HepG2 (cell line): ENCODE measurements around the gene SRSF6. TPM values are rescaled to one million over a fixed set of nuclear protein-coding genes. Genes with fewer than 3 reads are reported as not detected.

ENCODE experiments used
- CBX5 ChIP-seq: sonication (generic); formaldehyde crosslinking; IDR thresholded peaks from 2 replicates; pipeline ENCODE4 v1.4.0; 2020; ENCODE audit warnings: missing genetic modification reagents, borderline replicate concordance
- CCAR2 ChIP-seq: fragments of 200-400 bp; formaldehyde crosslinking; optimal IDR thresholded peaks from 2 replicates; pipeline ENCODE3; 2018; ENCODE audit warnings: low read depth, mild to moderate bottlenecking, low read length, moderate library complexity
- FOXK1 ChIP-seq: sonication (generic); formaldehyde crosslinking; IDR thresholded peaks from 2 replicates; pipeline ENCODE4 v1.4.0; 2020; ENCODE audit warnings: low read depth, missing genetic modification reagents, borderline replicate concordance
- NCOA5 ChIP-seq: sonication (generic); formaldehyde crosslinking; IDR thresholded peaks from 2 replicates; pipeline ENCODE4 v1.4.0; 2020; ENCODE audit warnings: missing genetic modification reagents
- RAD21 ChIP-seq: fragments of 450-650 bp; formaldehyde crosslinking; IDR thresholded peaks from 2 replicates; pipeline ENCODE4 v1.5.0; 2020; ENCODE audit warnings: mild to moderate bottlenecking
- SIN3B ChIP-seq: fragments of 150-350 bp; IDR thresholded peaks from 2 replicates; pipeline ENCODE4 v1.6.1; 2014; ENCODE audit warnings: low read length
- SMAD3 ChIP-seq: sonication (generic); formaldehyde crosslinking; IDR thresholded peaks from 2 replicates; pipeline ENCODE4 v1.4.0; 2020; ENCODE audit warnings: missing genetic modification reagents
- SMC3 ChIP-seq: IDR thresholded peaks from 2 replicates; pipeline ENCODE4 v1.6.1; 2011; ENCODE audit warnings: low read length, improper control_type of control experiment
- TARDBP ChIP-seq: sonication (generic); formaldehyde crosslinking; IDR thresholded peaks from 2 replicates; pipeline ENCODE4 v1.8.0; 2022; ENCODE audit warnings: mild to moderate bottlenecking, missing genetic modification reagents
- TGIF2 ChIP-seq: IDR thresholded peaks from 2 replicates; pipeline ENCODE4 v1.6.1; 2016; ENCODE audit warnings: control low read depth, missing compliant biosample characterization
- ZBTB20 ChIP-seq: sonication (generic); formaldehyde crosslinking; IDR thresholded peaks from 2 replicates; pipeline ENCODE4 v1.8.1; 2023; ENCODE audit warnings: missing genetic modification reagents, low read depth, mild to moderate bottlenecking, borderline replicate concordance
- ZNF121 ChIP-seq: sonication (generic); formaldehyde crosslinking; IDR thresholded peaks from 2 replicates; pipeline ENCODE4 v1.5.0; 2020; ENCODE audit warnings: mild to moderate bottlenecking, missing genetic modification reagents
- ZNF225 ChIP-seq: sonication (generic); formaldehyde crosslinking; IDR thresholded peaks from 2 replicates; pipeline ENCODE4 v1.4.0; 2020; ENCODE audit warnings: mild to moderate bottlenecking, missing genetic modification reagents
- ZNF230 ChIP-seq: sonication (generic); formaldehyde crosslinking; IDR thresholded peaks from 2 replicates; pipeline ENCODE4 v1.4.0; 2020; ENCODE audit warnings: mild to moderate bottlenecking, missing genetic modification reagents
- ZNF331 ChIP-seq: sonication (generic); formaldehyde crosslinking; IDR thresholded peaks from 2 replicates; pipeline ENCODE4 v1.4.0; 2020; ENCODE audit warnings: missing genetic modification reagents
- ZNF501 ChIP-seq: sonication (generic); formaldehyde crosslinking; IDR thresholded peaks from 2 replicates; pipeline ENCODE4 v1.5.1; 2020; ENCODE audit warnings: mild to moderate bottlenecking, moderate library complexity, missing genetic modification reagents
- ZNF572 ChIP-seq: sonication (generic); formaldehyde crosslinking; IDR thresholded peaks from 2 replicates; pipeline ENCODE4 v1.5.1; 2020; ENCODE audit warnings: mild to moderate bottlenecking, missing genetic modification reagents
- polyA plus RNA-seq, 8 experiments: library from polyadenylated mRNA; depleted of rRNA in 3 of 8; stranded (reverse) in 7 of 8; unstranded in 1 of 8; fragments of >200 nt; fragmentation: Illumina TruSeq in 4 of 8; extraction: Trizol in 4 of 8; gene quantifications; 2 replicates each; pipeline versions ENCODE4 v1.2.1 to v1.2.3, GENCODE V29; 2011 to 2016; ENCODE audit warnings: low read depth in 4 of 8, missing spikeins in 1 of 8, mixed read lengths in 1 of 8; ENCODE audit not compliant: insufficient read depth in 1 of 8
- total RNA-seq, 5 experiments: library from RNA; depleted of rRNA; stranded (reverse); fragments of >200 nt; fragmentation: Illumina TruSeq; extraction: Trizol; gene quantifications; 2 replicates each; pipeline ENCODE4 v1.2.3, GENCODE V29; 2016; ENCODE audit warnings: low read depth in 1 of 5
- TF ChIP-seq, protein P1 (sequence below): sonication (generic); formaldehyde crosslinking; IDR thresholded peaks from 2 replicates; pipeline ENCODE4 v1.4.0; 2020; ENCODE audit warnings: low read depth, mild to moderate bottlenecking, missing genetic modification reagents
- TF ChIP-seq, protein P2 (sequence below): sonication (generic); formaldehyde crosslinking; IDR thresholded peaks from 2 replicates; pipeline ENCODE4 v1.5.1; 2020; ENCODE audit warnings: missing genetic modification reagents, mild to moderate bottlenecking, borderline replicate concordance
- TF ChIP-seq, protein P3 (sequence below): sonication (generic); formaldehyde crosslinking; IDR thresholded peaks from 2 replicates; pipeline ENCODE4 v1.4.0; 2020; ENCODE audit warnings: missing genetic modification reagents
- TF ChIP-seq, protein P4 (sequence below): sonication (generic); formaldehyde crosslinking; conservative IDR thresholded peaks from 2 replicates; pipeline ENCODE4 v1.8.1; 2023; ENCODE audit warnings: missing genetic modification reagents
- TF ChIP-seq, protein P5 (sequence below): sonication (generic); formaldehyde crosslinking; IDR thresholded peaks from 2 replicates; pipeline ENCODE4 v1.4.0; 2020; ENCODE audit warnings: missing genetic modification reagents, borderline replicate concordance

The SRSF6 gene
- total and polyA plus RNA-seq, 2 of the 13 experiments (the other 11 are each of a cell fraction or from before 2014, with no cell fraction given): 156 to 194 TPM

DNA sequence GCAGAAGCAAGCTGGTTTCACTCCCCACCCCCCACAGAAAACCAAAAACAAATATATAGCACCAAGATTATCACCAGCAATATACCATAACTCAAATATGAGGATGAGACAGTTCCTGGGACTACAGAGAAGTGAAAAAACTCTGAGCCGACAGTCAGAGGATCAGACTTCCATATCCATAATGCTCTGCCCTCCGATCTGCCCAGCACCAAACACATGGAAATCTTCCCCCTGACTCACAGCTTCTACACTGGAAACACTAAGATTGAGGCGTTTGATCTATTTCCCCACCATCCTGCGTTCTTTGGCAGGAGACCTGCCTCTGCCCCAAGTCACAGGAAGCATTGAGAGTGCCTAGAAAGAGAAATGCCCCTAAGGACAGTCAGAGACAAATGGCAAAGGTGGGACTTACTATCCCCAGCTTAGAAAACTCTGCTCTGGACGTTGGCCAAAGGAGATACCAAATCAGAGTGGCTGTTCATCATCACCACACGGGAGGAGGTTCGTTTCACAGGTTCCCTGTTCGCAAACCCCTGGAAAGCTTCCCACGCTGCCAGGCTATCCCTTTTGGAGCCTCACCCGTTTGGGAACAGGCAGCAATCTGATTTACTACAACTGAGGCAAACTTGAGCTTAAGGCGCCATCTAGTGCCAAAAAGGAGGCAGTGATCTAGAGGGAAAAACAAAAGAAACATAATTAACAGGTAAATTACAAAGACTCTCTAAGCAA is 48.7 kb upstream of the SRSF6 start (continued):
- no peak for TF ChIP-seq ZBTB20 (CRISPR knock-in tag)
- 0 out of 2 replicates have a peak, but pooled peaks have one; percentile 45 for TF ChIP-seq SMAD3 (CRISPR knock-in tag)
- TF ChIP-seq, protein P1, sequence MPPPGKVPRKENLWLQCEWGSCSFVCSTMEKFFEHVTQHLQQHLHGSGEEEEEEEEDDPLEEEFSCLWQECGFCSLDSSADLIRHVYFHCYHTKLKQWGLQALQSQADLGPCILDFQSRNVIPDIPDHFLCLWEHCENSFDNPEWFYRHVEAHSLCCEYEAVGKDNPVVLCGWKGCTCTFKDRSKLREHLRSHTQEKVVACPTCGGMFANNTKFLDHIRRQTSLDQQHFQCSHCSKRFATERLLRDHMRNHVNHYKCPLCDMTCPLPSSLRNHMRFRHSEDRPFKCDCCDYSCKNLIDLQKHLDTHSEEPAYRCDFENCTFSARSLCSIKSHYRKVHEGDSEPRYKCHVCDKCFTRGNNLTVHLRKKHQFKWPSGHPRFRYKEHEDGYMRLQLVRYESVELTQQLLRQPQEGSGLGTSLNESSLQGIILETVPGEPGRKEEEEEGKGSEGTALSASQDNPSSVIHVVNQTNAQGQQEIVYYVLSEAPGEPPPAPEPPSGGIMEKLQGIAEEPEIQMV (CRISPR knock-in tag): peak; percentile 40; the same call in 1 of the 2 replicates
- TF ChIP-seq TGIF2: no peak
- TF ChIP-seq ZNF230 (CRISPR knock-in tag): peak; percentile 93; the same call in 1 of the 2 replicates
- no peak for TF ChIP-seq CBX5 (CRISPR knock-in tag)
- no peak for TF ChIP-seq NCOA5 (CRISPR knock-in tag)
- TF ChIP-seq, protein P2, sequence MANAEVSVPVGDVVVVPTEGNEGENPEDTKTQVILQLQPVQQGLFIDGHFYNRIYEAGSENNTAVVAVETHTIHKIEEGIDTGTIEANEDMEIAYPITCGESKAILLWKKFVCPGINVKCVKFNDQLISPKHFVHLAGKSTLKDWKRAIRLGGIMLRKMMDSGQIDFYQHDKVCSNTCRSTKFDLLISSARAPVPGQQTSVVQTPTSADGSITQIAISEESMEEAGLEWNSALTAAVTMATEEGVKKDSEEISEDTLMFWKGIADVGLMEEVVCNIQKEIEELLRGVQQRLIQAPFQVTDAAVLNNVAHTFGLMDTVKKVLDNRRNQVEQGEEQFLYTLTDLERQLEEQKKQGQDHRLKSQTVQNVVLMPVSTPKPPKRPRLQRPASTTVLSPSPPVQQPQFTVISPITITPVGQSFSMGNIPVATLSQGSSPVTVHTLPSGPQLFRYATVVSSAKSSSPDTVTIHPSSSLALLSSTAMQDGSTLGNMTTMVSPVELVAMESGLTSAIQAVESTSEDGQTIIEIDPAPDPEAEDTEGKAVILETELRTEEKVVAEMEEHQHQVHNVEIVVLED (CRISPR knock-in tag): no peak
- TF ChIP-seq ZNF121 (CRISPR knock-in tag): no peak
- 0 out of 2 replicates have a peak, but pooled peaks have one; percentile 14 for TF ChIP-seq FOXK1 (CRISPR knock-in tag)
- TF ChIP-seq ZNF501 (CRISPR knock-in tag): peak; percentile 76
- 0 out of 2 replicates have a peak, but pooled peaks have one; percentile 13 for TF ChIP-seq ZNF331 (CRISPR knock-in tag)
- peak; percentile 100 for TF ChIP-seq ZNF225
- TF ChIP-seq, protein P3, sequence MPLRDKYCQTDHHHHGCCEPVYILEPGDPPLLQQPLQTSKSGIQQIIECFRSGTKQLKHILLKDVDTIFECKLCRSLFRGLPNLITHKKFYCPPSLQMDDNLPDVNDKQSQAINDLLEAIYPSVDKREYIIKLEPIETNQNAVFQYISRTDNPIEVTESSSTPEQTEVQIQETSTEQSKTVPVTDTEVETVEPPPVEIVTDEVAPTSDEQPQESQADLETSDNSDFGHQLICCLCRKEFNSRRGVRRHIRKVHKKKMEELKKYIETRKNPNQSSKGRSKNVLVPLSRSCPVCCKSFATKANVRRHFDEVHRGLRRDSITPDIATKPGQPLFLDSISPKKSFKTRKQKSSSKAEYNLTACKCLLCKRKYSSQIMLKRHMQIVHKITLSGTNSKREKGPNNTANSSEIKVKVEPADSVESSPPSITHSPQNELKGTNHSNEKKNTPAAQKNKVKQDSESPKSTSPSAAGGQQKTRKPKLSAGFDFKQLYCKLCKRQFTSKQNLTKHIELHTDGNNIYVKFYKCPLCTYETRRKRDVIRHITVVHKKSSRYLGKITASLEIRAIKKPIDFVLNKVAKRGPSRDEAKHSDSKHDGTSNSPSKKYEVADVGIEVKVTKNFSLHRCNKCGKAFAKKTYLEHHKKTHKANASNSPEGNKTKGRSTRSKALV (CRISPR knock-in tag): no peak
- TF ChIP-seq ZNF572 (CRISPR knock-in tag): 0 out of 2 replicates have a peak, but pooled peaks have one; percentile 27
- TF ChIP-seq, protein P4, sequence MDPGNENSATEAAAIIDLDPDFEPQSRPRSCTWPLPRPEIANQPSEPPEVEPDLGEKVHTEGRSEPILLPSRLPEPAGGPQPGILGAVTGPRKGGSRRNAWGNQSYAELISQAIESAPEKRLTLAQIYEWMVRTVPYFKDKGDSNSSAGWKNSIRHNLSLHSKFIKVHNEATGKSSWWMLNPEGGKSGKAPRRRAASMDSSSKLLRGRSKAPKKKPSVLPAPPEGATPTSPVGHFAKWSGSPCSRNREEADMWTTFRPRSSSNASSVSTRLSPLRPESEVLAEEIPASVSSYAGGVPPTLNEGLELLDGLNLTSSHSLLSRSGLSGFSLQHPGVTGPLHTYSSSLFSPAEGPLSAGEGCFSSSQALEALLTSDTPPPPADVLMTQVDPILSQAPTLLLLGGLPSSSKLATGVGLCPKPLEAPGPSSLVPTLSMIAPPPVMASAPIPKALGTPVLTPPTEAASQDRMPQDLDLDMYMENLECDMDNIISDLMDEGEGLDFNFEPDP: no peak
- TF ChIP-seq, protein P5, sequence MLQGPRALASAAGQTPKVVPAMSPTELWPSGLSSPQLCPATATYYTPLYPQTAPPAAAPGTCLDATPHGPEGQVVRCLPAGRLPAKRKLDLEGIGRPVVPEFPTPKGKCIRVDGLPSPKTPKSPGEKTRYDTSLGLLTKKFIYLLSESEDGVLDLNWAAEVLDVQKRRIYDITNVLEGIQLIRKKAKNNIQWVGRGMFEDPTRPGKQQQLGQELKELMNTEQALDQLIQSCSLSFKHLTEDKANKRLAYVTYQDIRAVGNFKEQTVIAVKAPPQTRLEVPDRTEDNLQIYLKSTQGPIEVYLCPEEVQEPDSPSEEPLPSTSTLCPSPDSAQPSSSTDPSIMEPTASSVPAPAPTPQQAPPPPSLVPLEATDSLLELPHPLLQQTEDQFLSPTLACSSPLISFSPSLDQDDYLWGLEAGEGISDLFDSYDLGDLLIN (CRISPR knock-in tag): no peak
- TF ChIP-seq SMC3: peak; percentile 83
- peak; percentile 75 for TF ChIP-seq RAD21
- TF ChIP-seq SIN3B: 0 out of 2 replicates have a peak, but pooled peaks have one; percentile 37
- TF ChIP-seq CCAR2: no peak
- TF ChIP-seq TARDBP (CRISPR knock-in tag): peak; percentile 34; the same call in 1 of the 2 replicates
